AG04449 (cell line): Measurements from ENCODE around the gene SLC17A9.

Source experiments
- CTCF ChIA-PET: fragments of 350-600 bp; formaldehyde crosslinking; extraction: SDS; loops from one replicate; lab custom pipeline; 2021; ENCODE audit warnings: antibody characterized with exemption; lab: Yijun Ruan, JAX
- POLR2A ChIA-PET: fragments of 400-600, 350-600 bp; formaldehyde crosslinking; extraction: SDS; loops from one replicate; lab custom pipeline; 2020; ENCODE audit warnings: antibody characterized with exemption, inconsistent platforms; lab: Yijun Ruan, JAX
- DNase-seq: peaks from one replicate; pipeline ENCODE4 v3.0.0-alpha.2; 2010; ENCODE audit warnings: low read depth, low spot score
- H3K4me3 ChIP-seq: 2 replicates; pipeline ENCODE4 v1.5.1; 2011; ENCODE audit warnings: low read depth, mild to moderate bottlenecking, control low read depth, low read length
- TF ChIP-seq, protein P1 (sequence below): IDR thresholded peaks from one replicate; pipeline ENCODE4 v1.5.1; 2011; ENCODE audit warnings: mild to moderate bottlenecking, moderate library complexity, low read length, control low read depth, inconsistent platforms; ENCODE audit not compliant: insufficient read depth; ENCODE audit errors: missing control alignments

SLC17A9 gene

DNA sequence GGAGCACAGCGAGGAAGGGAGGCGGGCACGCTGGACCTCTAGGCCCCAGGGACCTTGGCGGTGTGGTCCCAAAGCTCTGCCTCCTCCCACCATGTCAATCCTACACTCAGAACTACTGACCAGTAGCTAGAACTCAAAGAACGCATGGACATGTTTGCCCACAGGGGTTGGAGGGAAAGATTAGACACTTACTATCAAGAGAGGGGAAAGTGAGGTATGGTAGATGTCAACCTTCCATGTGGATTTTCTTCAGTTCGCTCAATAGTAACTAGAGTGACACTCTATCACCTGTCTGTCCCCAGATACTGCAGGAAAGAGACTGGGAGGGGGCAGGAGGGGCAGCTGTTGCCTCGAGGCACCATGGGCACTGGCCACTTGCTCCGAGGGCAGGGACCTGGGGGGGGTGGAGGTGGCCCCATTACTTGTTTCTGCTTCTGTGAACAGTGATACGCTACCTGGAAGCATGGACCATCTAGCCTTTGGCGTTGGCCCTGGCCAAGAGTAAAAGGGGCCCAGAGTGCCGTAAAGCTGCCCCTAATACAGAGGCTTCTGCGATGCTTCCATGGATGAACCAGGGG, 25.3 kb upstream of the SLC17A9 start:
- CTCF ChIA-PET: interaction anchor here (0.9 to 5.8 kb wide), 11 partner anchors 9 to 119 kb away, joined by 3 to 68 read pairs (median 8); partner anchors contain the start of gene GID8
- TF ChIP-seq, protein P1, sequence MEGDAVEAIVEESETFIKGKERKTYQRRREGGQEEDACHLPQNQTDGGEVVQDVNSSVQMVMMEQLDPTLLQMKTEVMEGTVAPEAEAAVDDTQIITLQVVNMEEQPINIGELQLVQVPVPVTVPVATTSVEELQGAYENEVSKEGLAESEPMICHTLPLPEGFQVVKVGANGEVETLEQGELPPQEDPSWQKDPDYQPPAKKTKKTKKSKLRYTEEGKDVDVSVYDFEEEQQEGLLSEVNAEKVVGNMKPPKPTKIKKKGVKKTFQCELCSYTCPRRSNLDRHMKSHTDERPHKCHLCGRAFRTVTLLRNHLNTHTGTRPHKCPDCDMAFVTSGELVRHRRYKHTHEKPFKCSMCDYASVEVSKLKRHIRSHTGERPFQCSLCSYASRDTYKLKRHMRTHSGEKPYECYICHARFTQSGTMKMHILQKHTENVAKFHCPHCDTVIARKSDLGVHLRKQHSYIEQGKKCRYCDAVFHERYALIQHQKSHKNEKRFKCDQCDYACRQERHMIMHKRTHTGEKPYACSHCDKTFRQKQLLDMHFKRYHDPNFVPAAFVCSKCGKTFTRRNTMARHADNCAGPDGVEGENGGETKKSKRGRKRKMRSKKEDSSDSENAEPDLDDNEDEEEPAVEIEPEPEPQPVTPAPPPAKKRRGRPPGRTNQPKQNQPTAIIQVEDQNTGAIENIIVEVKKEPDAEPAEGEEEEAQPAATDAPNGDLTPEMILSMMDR: no peak
- peak overlapping the region; percentile 88 for H3K4me3 ChIP-seq
- no peak for DNase-seq
- POLR2A ChIA-PET: interaction anchor here (1.8 kb wide), 1 partner anchor 10 kb away, joined by 6 read pairs; no protein-coding TSS in a partner anchor

DNA sequence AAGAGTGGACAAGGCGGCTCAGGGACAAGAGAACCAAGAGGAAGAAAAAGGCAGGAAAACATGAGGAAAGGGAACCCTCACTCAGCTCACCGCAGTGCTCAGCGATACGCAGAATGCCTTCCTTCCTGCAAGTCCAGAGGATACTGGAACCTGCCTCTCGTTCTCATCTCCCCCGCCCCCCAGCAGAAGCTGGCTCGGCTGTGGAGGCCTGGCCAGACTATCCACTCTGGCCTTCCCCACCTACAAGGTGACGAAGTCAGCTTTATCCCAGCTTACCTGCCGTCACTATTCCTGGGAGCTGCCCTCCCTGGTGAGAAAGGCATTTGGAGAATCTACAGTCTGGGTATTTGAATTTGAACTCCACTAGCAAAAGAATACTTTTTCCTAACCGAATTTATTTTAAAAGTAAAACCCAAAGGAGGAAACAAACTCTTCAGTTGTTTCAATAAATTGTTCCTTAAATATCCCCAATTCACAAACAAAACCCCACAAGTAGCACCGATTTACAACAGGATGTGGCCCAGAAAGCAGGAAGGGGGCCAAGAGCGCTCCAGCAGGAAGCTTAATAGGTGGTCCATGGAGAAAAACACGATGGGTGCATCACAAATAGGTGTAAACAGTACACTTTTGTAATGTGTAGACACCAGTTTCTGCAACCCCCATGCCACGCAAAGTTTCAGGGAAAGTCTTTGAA, 24.1 kb upstream of the SLC17A9 start:
- H3K4me3 ChIP-seq: peak overlapping the region; percentile 61
- TF ChIP-seq, protein P1: no peak
- CTCF ChIA-PET: interaction anchor here (1.6 to 5.8 kb wide), 6 partner anchors 8 to 80 kb away, joined by 7 to 68 read pairs (median 18); partner anchors contain the start of gene GID8
- DNase-seq: no peak
- POLR2A ChIA-PET: interaction anchor here (1.8 kb wide), 1 partner anchor 9 kb away, joined by 6 read pairs; no protein-coding TSS in a partner anchor

- ChIA-PET CTCF (interaction anchor here (1.6 kb wide), 1 partner anchor 80 kb away, joined by 8 read pairs; no protein-coding TSS in a partner anchor), POLR2A (no interaction called here)
- peak overlapping the region; percentile 61 for H3K4me3 ChIP-seq
- TF ChIP-seq, protein P1: no peak
- DNase-seq: no peak
Measured at GRCh38 chr20:62929051-62929538, 23.4 kb upstream of the SLC17A9 start.

DNA sequence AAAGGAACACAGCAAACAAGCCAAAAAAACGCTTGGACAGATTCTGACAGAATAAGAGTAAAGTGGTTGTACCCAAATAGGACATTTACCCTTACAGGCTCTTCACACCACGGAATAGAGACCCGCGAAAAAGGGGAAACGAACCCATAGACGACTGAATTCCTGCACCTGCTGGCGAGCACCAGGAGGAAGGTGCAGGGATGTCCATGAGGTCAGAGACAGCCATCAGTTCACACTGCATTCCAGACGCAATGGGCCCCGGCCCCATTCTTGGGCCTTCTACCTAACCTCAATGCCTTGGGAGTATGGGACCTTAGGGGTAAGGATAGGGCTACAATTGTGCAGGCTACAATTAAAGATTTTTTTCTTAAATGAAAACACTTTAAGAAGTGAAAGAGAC, 21.0 kb upstream of the SLC17A9 start:
- POLR2A ChIA-PET: no interaction called here
- TF ChIP-seq, protein P1: no peak
- CTCF ChIA-PET: no interaction called here
- H3K4me3 ChIP-seq: no peak overlapping the region
- no peak for DNase-seq

DNA sequence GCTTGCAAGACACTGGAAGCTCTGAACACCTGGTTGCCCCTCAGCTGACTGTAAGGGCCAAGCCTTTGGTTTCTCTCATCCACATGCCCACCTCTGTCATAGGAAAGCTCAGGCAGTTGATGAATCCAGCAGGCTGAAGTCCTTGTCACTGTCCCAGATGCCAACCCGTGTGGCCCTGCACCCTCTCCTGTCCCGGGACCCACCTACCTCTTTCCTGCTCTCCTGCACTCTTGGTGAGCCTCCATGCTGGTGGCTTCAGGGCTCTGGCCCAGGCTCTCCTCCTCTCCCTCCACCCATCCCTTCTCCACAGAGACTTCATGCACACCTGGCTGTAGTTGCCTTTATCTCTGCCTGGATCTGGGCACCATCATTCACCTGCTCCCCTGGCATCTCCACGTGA, 18.5 kb upstream of the SLC17A9 start:
- no peak overlapping the region for H3K4me3 ChIP-seq
- no peak for DNase-seq
- ChIA-PET CTCF (interaction anchor here (1.0 to 5.8 kb wide), 4 partner anchors 8 to 33 kb away, joined by 4 to 68 read pairs (median 20); partner anchors contain the start of gene DIDO1), POLR2A (no interaction called here)
- TF ChIP-seq, protein P1: no peak
